ENCODE data around the gene RAB14.

RAB14 gene

DNA sequence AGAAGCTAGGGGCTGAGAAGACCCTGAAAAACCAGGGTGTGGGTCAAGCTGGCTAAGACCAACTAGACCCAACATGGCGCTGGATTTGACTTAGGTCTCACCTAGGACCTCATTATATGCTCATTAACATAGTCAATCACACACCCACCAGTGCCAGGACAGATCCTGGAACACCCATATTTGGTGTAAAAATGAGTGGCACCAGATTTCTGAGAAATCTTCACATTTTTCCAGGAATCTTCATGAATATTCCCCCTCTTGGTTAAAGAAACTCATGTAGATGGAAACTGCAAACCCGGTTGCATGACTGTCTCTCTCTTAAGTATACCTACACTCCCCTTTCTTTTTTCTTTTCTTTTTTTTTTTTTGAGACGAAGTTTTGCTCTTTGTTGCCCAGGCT is 17.9 kb upstream of the RAB14 start:
- no peak for DNase-seq (ENCODE audit: low read depth)

GRCh38 chr9:121218357-121219027 is 16.8 kb upstream of the RAB14 start:
- DNase-seq (ENCODE audit: low read depth): no peak

- no peak for DNase-seq (ENCODE audit: low read depth)
These were observed 16.1 kb upstream of the RAB14 start for GRCh38 chr9:121217609-121218292.

- no peak for DNase-seq (ENCODE audit: low read depth)
These were observed 14.7 kb upstream of the RAB14 start for GRCh38 chr9:121216271-121216805.

GRCh38 chr9:121214005-121214404 is 12.3 kb upstream of the RAB14 start:
- no peak for DNase-seq (ENCODE audit: low read depth)

DNA sequence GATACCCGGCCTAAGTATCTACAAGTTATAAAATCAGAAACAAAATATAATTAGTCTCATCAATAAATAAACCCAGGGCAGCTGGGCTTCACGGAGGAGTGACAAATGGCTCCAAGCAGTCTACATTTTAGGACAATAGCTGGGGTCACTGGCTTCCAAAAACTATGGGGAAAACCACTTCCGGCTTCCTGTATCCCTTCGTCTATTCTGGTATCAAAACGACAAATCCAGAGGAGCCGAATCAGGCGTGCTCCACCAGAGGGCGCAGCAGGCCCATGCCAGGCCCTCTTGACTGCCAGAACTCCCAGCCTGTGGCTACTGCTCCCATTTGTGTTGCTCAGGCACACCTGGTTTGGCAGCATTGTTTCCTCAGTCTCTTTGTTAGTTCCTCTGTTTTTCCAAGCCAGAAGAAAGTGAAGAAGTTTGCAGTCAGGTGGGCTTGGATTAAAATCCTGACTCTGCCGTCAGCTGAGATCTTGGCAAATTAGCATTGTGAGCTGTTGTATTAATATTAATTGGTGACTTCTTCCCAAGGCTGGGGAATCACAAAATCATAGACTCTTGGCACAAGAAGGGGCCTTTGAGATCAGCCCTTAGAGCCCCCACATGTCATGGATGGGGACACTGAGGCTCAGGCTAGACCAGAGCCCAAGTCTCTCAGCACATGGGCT is 11.6 kb upstream of the RAB14 start:
- DNase-seq (ENCODE audit: low read depth): peak; percentile 81

GRCh38 chr9:121210536-121210935 is 8.9 kb upstream of the RAB14 start:
- DNase-seq (ENCODE audit: low read depth): no peak

GRCh38 chr9:121207371-121207940 is 5.8 kb upstream of the RAB14 start:
- DNase-seq (ENCODE audit: low read depth): no peak

DNA sequence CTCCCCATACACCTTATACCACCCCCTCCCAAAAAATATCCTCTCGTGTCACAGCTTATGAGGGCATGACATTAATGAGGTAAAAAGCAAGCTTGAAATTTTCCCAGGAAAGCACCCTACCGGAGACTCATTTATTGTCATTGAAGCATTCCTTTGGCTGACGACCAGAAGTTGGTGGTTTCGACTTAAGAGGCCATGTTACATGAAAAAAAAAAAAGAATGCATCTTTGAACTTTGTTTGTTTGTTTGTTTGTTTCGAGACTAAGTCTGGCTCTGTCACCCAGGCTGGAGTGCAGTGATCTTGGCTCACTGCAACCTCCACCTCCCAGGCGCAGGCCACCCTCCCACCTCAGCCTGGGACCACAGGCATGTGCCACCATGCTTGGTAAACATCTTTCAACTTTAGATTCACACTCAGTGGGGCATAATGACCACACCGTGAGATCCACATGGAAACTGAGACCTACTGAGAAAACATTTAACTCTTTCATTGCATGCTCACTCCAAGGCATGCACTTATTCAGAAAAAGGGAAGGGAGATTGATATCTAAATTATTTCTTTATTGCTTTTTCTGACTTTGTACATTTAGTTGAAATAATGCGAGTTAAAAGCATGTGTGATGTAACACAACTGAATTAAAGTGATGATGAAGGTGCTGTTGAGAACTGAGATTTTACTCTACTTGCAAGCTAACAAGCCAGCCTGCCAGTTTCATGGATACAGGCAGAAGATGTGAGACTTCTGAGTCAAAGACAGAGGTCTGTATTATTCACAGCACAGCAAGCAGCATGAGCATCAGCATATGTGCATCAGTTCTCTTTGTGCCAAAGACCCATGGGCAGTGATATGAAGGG is 5.1 kb upstream of the RAB14 start:
- no peak for DNase-seq (ENCODE audit: low read depth)

- no peak for DNase-seq (ENCODE audit: low read depth)
These were observed 2.9 kb upstream of the RAB14 start for GRCh38 chr9:121204611-121205010.

- DNase-seq (ENCODE audit: low read depth): no peak
These were observed 2.5 kb upstream of the RAB14 start for GRCh38 chr9:121204121-121204520.

DNA sequence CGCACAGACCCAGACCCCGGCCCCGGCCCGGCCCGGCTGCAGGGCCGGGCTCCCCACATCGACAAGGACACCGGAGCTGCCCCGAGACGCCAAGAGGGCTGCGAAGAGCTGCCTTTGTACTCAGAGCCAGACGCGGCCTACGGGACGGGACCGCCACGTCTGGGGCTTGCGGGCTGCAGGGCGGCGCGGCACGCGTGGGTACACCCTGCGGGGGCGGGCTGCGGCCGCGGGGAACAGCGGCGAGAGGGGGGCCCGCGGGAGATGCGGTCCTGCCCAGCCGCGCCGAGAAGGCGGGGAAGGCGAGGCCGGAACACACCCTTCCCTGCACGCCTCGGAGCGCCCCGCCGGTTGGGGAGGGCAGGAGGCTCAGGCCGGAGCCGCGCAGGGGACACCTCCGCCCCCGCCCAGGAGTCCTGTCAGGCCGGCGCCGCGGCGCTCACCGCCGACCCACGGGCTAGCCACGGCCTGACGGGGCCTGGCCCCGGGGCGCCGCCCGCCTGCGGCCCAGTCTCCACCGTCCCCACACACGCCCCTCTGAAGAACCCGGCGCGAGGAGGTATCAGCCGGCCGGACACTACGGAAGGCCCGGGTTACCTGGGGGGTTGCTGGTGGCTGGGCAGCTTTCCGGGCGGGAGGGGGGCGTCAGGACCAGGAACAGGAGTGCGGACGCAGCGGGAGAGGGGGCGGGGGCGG is 478 bp downstream of the RAB14 start:
- DNase-seq (ENCODE audit: low read depth): no peak

- DNase-seq (ENCODE audit: low read depth): no peak
These were observed 1.3 kb downstream of the RAB14 start for GRCh38 chr9:121200356-121200755.

DNA sequence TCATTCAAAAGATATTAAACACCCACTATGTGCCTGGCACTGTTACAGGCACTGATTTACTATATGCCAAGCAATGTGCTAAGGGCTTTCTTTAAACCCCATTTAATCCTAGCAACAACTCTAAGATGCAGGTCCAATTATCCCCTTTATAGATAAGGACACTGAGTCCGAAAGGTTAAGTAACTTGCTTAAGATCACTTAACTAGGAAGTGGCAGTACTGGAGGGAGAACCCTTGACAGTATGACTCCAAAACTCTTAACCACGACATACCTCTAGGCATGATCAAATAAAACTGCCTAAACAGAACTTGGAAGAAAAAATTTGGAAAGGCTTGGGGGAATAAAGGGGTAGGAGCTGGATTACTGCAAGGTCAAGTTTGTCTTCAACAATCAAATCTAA is 1.7 kb downstream of the RAB14 start:
- DNase-seq (ENCODE audit: low read depth): no peak

DNA sequence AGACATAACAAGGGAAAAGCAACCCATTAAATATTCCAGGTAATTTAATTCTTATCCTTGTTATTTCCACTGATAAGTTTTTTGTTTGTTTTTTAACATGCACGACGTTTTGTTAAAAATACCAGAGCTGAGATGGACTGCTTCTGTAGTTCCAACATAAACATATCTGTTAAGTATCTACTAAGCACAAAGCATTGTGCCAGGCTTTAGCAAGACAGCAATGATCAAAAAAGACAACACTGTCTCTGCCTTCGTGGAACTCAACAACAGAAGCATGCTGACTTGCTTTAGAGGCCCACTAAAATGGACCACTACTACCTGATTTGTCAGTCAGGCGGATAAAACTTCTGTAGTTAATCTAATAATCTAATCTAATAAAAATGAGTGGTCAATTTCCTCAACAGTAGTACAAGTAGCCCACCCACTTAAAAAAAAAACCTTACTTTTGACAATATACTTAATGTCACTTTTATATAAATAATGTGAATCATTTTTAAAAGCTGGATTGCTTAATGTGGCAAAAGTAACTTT is 3.1 kb downstream of the RAB14 start:
- DNase-seq (ENCODE audit: low read depth): no peak

DNA sequence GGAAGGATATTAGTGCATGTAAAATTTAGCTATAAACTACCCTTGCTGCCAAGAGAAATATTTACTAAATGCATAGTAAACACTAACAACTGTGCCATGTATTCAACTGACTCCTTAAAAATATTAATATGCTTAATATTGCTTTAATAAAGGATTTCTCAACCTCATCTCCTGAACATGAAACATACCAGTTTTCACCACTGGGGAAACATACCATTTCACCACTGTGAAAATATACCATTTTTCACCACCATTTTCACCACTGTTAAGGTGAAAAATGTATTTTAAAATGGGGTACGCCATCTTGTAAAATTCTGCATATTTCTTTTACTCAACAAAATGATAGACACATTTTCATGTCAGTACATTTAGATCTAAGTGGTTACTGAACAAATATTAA is 4.5 kb downstream of the RAB14 start:
- DNase-seq (ENCODE audit: low read depth): no peak

DNA sequence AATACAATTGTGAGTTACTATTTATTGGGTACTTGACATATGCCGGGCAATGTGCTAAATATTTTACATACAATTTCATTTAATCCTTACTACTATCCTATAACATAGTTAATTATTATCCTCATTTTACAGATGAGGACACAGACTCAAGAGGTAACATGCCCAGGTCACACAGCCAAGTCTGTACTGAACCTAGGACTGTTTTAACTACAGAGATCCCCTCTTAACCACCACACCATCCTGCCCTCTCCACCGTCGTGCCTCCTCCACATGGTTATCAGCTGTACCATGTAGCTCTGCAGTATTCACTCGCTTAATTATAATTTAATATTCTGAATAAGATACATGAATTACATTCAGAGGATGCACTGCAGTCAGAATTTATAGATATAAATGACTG is 5.3 kb downstream of the RAB14 start:
- no peak for DNase-seq (ENCODE audit: low read depth)

GRCh38 chr9:121194730-121195129 is 6.9 kb downstream of the RAB14 start:
- DNase-seq (ENCODE audit: low read depth): no peak

GRCh38 chr9:121192959-121193640 is 8.6 kb downstream of the RAB14 start:
- DNase-seq (ENCODE audit: low read depth): no peak

- no peak for DNase-seq (ENCODE audit: low read depth)
These were observed 9.2 kb downstream of the RAB14 start for GRCh38 chr9:121192518-121192917.
